GM12878 (cell line): ENCODE measurements around the gene DPP6.

Experiments used
- CTCF ChIP-seq, 3 experiments: IDR thresholded peaks in 2 of 3; conservative IDR thresholded peaks in 1 of 3; 2 replicates each; pipeline ENCODE4 v1.5.1; 2011; ENCODE audit warnings: low read depth in 3 of 3, low read length in 3 of 3, mild to moderate bottlenecking in 3 of 3, control low read depth in 2 of 3, moderate library complexity in 2 of 3, inconsistent platforms in 1 of 3, mixed read lengths in 1 of 3; ENCODE audit not compliant: control insufficient read depth in 2 of 3, insufficient read depth in 1 of 3; ENCODE audit errors: extremely low read depth in 1 of 3
- TF ChIP-seq, protein P1 (sequence below): IDR thresholded peaks from 2 replicates; pipeline ENCODE4 v1.6.1; 2011; ENCODE audit warnings: borderline replicate concordance, low read depth, mild to moderate bottlenecking, moderate library complexity, mixed read lengths, low read length; ENCODE audit not compliant: insufficient read depth; ENCODE audit errors: extremely low read length

DNA sequence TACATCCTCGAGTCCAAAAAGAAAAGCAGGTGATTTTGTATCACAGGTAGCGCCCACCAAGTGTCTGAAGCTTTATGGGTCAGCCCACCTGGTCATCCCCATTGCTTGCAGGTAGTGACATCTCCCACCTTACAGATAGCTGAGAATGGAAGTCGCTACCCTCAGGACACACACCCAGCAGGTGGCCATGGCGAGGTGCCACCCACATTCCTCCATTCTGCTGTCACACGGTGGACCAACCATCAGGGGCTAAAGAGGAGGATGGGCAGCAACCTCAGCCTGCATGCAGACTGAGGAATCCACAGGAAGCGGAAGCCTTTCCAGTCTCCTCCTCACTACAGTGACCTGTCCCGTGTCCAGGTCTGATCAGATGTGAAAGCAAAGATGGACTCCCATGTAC lies 787.9 kb downstream of the DPP6 start:
- TF ChIP-seq CTCF (IDR thresholded peaks at IDR 0.05 in 2 of 3, conservative IDR thresholded peaks at IDR 0.05 in 1 of 3; ENCODE audit: control insufficient read depth in 2 of 3, extremely low read depth in 1 of 3, insufficient read depth in 1 of 3, low read depth in 3 of 3, low read length in 3 of 3): no peak
- TF ChIP-seq, protein P1, sequence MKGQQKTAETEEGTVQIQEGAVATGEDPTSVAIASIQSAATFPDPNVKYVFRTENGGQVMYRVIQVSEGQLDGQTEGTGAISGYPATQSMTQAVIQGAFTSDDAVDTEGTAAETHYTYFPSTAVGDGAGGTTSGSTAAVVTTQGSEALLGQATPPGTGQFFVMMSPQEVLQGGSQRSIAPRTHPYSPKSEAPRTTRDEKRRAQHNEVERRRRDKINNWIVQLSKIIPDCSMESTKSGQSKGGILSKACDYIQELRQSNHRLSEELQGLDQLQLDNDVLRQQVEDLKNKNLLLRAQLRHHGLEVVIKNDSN: no peak
